Panc1 (cell line): Measurements from ENCODE around the gene RIMBP2. TPM values are rescaled to one million over a fixed set of nuclear protein-coding genes. Genes with fewer than 3 reads are reported as not detected.

Experiments
- ATAC-seq: fragments of 200-7000 bp; cut with Tn5 transposase; 2 replicates; pipeline ENCODE4 v1.9.1; 2020; ENCODE audit warnings: mild to moderate bottlenecking, moderate library complexity
- BruUV-seq: library from RNA; stranded (reverse); fragments of 400-500 nt; replicated peaks from 2 replicates; lab custom pipeline; 2021; lab: Mats Ljungman, UMichigan
- CTCF ChIA-PET: fragments of 300-600 bp; sonication (Branson Sonifier 250); formaldehyde crosslinking; loops from one replicate; lab custom pipeline; 2022; ENCODE audit warnings: antibody characterized with exemption; lab: Charles Lee
- POLR2A ChIA-PET: fragments of 300-600 bp; sonication (Branson Sonifier 250); formaldehyde crosslinking; loops from one replicate; lab custom pipeline; 2022; ENCODE audit warnings: antibody characterized with exemption; lab: Charles Lee
- DNase-seq: peaks from one replicate; pipeline ENCODE4 v3.0.0-alpha.2; 2010; ENCODE audit warnings: low read depth, low spot score
- H3K27ac ChIP-seq: 2 replicates; pipeline ENCODE4 v1.5.1; 2011; ENCODE audit warnings: mild to moderate bottlenecking, low read length, inconsistent platforms
- H3K27me3 ChIP-seq: fragments of 200-500 bp; sonication (Bioruptor generic); 2 replicates; pipeline ENCODE4 v1.6.0; 2014; ENCODE audit warnings: low read length, inconsistent platforms; ENCODE audit not compliant: control insufficient read depth, insufficient read depth
- H3K36me3 ChIP-seq: fragments of 200-500 bp; sonication (Bioruptor generic); 2 replicates; pipeline ENCODE4 v1.5.1; 2014; ENCODE audit warnings: inconsistent platforms, mild to moderate bottlenecking, low read length, moderate library complexity; ENCODE audit not compliant: control insufficient read depth, insufficient read depth
- H3K4me1 ChIP-seq: 2 replicates; pipeline ENCODE4 v1.5.1; 2011; ENCODE audit warnings: inconsistent platforms, mild to moderate bottlenecking, low read length, moderate library complexity; ENCODE audit not compliant: control insufficient read depth, insufficient read depth
- H3K4me3 ChIP-seq, 2 experiments: 2 replicates each; pipeline ENCODE4 v1.5.1; 2011 to 2012; ENCODE audit warnings: low read depth in 2 of 2, low read length in 2 of 2, mild to moderate bottlenecking in 2 of 2, inconsistent platforms in 1 of 2, moderate library complexity in 1 of 2
- H3K9me3 ChIP-seq: fragments of 200-500 bp; sonication (Bioruptor generic); 2 replicates; pipeline ENCODE4 v1.5.1; 2014; ENCODE audit warnings: low read depth, mild to moderate bottlenecking, inconsistent platforms, low read length, moderate library complexity; ENCODE audit not compliant: control insufficient read depth, insufficient read depth
- CTCF ChIP-seq: fragments of 450-650 bp; IDR thresholded peaks from 2 replicates; pipeline ENCODE4 v1.5.1; 2017; ENCODE audit warnings: mild to moderate bottlenecking
- POLR2AphosphoS5 ChIP-seq: IDR thresholded peaks from 2 replicates; pipeline ENCODE4 v1.6.1; 2012; ENCODE audit warnings: mild to moderate bottlenecking, low read depth, low read length, moderate library complexity
- REST ChIP-seq, 2 experiments: IDR thresholded peaks; 2 replicates each; pipeline ENCODE4 v1.6.1; 2011 to 2012; ENCODE audit warnings: low read depth in 2 of 2, control low read depth in 1 of 2, low read length in 1 of 2, mild to moderate bottlenecking in 1 of 2, moderate library complexity in 1 of 2; ENCODE audit not compliant: insufficient read depth in 1 of 2
- SIN3A ChIP-seq: IDR thresholded peaks from 2 replicates; pipeline ENCODE4 v1.6.1; 2012; ENCODE audit warnings: low read depth, mild to moderate bottlenecking, low read length, moderate library complexity, borderline replicate concordance; ENCODE audit not compliant: insufficient read depth
- TCF7L2 ChIP-seq: IDR thresholded peaks from 2 replicates; pipeline ENCODE4 v1.6.1; 2011; ENCODE audit warnings: mild to moderate bottlenecking, low read depth, low read length, inconsistent platforms
- in situ Hi-C: cut with HindIII; loops from 2 replicates; pipeline ENCODE4 v1.10.0; 2016; ENCODE audit warnings: low sequenced_read_pairs, low pct_unique_long_range_greater_than_20kb
- intact Hi-C: fragments of 100-400 bp; cut with micrococcal nuclease; formaldehyde crosslinking; loops from one replicate; pipeline ENCODE4 v1.10.0; 2022; ENCODE audit not compliant: unreplicated experiment
- total RNA-seq: library from RNA; stranded (reverse); gene quantifications from one replicate; pipeline ENCODE4 v1.2.1, GENCODE V29; 2021; ENCODE audit not compliant: unreplicated experiment

Gene RIMBP2
- total RNA-seq, 1 experiment from 2014 or later = not detected

- no peaks in the 10 kb centered on the region for H3K36me3 ChIP-seq
- no peaks in the 10 kb centered on the region for H3K9me3 ChIP-seq
- in situ Hi-C loops (no loop called here), intact Hi-C loops (no loop called here)
- no peak overlapping the region for H3K27ac ChIP-seq
- H3K4me1 ChIP-seq = no peaks in the 10 kb centered on the region
- POLR2A ChIA-PET = no interaction called here
- no peak for TF ChIP-seq SIN3A
- CTCF ChIA-PET = no interaction called here
- no peak overlapping the region for H3K4me3 ChIP-seq
- DNase-seq (no peak), ATAC-seq (no peak)
- H3K27me3 ChIP-seq = peaks cover 5% of the 10 kb centered on the region; the same call in 1 of the 2 replicates
- no TSS peak for BruUV-seq
Measured at GRCh38 chr12:130664252-130664651, 51.8 kb downstream of the RIMBP2 start.

- Histone ChIP-seq H3K4me3 (no peak overlapping the region), H3K27ac (no peak overlapping the region), H3K27me3 (peaks cover 5% of the 10 kb centered on the region; the same call in 1 of the 2 replicates), H3K9me3 (no peaks in the 10 kb centered on the region), H3K4me1 (no peaks in the 10 kb centered on the region), H3K36me3 (no peaks in the 10 kb centered on the region)
- in situ Hi-C loops (no loop called here), intact Hi-C loops (no loop called here)
- no TSS peak for BruUV-seq
- POLR2A ChIA-PET = no interaction called here
- TF ChIP-seq POLR2AphosphoS5 = no peak
- no peak for DNase-seq
- CTCF ChIA-PET = no interaction called here
- no peak for ATAC-seq
Measured at GRCh38 chr12:130663514-130663913, 52.6 kb downstream of the RIMBP2 start.

GRCh38 chr12:130661486-130662255, 54.4 kb downstream of the RIMBP2 start:
- Histone ChIP-seq H3K4me1 (no peaks in the 10 kb centered on the region), H3K27me3 (peaks cover 5% of the 10 kb centered on the region; the same call in 1 of the 2 replicates), H3K4me3 (no peak overlapping the region), H3K36me3 (no peaks in the 10 kb centered on the region), H3K27ac (no peak overlapping the region), H3K9me3 (no peaks in the 10 kb centered on the region)
- no TSS peak for BruUV-seq
- POLR2A ChIA-PET = no interaction called here
- TF ChIP-seq REST (IDR thresholded peaks at IDR 0.05; ENCODE audit: insufficient read depth in 1 of 2, low read depth in 2 of 2, low read length in 1 of 2) = no peak
- no peak for TF ChIP-seq SIN3A
- no peak; the same call in 1 of the 2 replicates for TF ChIP-seq CTCF
- TF ChIP-seq TCF7L2 = no peak
- TF ChIP-seq POLR2AphosphoS5 = no peak
- ATAC-seq = peak; percentile 74; the same call in 1 of the 2 replicates
- CTCF ChIA-PET = interaction anchor here (1.2 kb wide), 1 partner anchor 86 kb away, joined by 3 read pairs; no protein-coding TSS in a partner anchor
- no peak for DNase-seq
- intact Hi-C loops (no loop called here), in situ Hi-C loops (no loop called here)
